CD4-positive, alpha-beta T cell (primary cell): Measurements from ENCODE around the gene PTPRS. TPM values are rescaled to one million over a fixed set of nuclear protein-coding genes. Genes with fewer than 3 reads are reported as not detected.

ENCODE experiments used
- ATAC-seq: fragments of 200-7000 bp; cut with Tn5 transposase; one replicate; pipeline ENCODE4 v1.10.0; 2022; ENCODE audit warnings: mild to moderate bottlenecking; ENCODE audit not compliant: poor library complexity
- CTCF ChIA-PET: fragments of 350-600 bp; sonication (Branson Sonifier 250); formaldehyde crosslinking; loops from one replicate; lab custom pipeline; 2021; ENCODE audit warnings: antibody characterized with exemption, inconsistent platforms; lab: Charles Lee
- POLR2A ChIA-PET: fragments of 350-600 bp; sonication (Branson Sonifier 250); formaldehyde crosslinking; loops from one replicate; lab custom pipeline; 2021; ENCODE audit warnings: antibody characterized with exemption, inconsistent platforms; lab: Charles Lee
- DNase-seq, 14 experiments: peaks; one replicate each; pipeline ENCODE4 v3.0.0-alpha.2; 2013 to 2020; ENCODE audit warnings: mixed read lengths in 2 of 14
- H3K27ac ChIP-seq, 2 donors: one replicate each; pipeline versions ENCODE4 v1.5.1 to v1.7.0; 2013; ENCODE audit warnings: low read length in 2 of 2, low read depth in 1 of 2, mild to moderate bottlenecking in 1 of 2
- H3K27me3 ChIP-seq, 2 experiments: 1 replicate in 1 of 2; 2 replicates in 1 of 2; pipeline versions ENCODE4 v1.6.1 to v1.7.0; 2013; ENCODE audit warnings: low read length in 2 of 2, control low read depth in 1 of 2, mild to moderate bottlenecking in 1 of 2, moderate library complexity in 1 of 2; ENCODE audit not compliant: insufficient read depth in 2 of 2, control insufficient read depth in 1 of 2
- H3K36me3 ChIP-seq: one replicate; pipeline ENCODE4 v1.6.1; 2013; ENCODE audit warnings: low read length, control low read depth; ENCODE audit not compliant: insufficient read depth
- H3K4me1 ChIP-seq: one replicate; pipeline ENCODE4 v1.6.1; 2013; ENCODE audit warnings: low read length, control low read depth; ENCODE audit not compliant: insufficient read depth
- H3K4me3 ChIP-seq: one replicate; pipeline ENCODE4 v1.5.1; 2013; ENCODE audit warnings: mild to moderate bottlenecking, low read length, moderate library complexity
- H3K9me3 ChIP-seq, 2 experiments: 1 replicate in 1 of 2; 2 replicates in 1 of 2; pipeline versions ENCODE4 v1.6.1 to v1.7.0; 2013; ENCODE audit warnings: low read length in 2 of 2, mild to moderate bottlenecking in 2 of 2, control low read depth in 1 of 2, moderate library complexity in 1 of 2; ENCODE audit not compliant: control insufficient read depth in 1 of 2, insufficient read depth in 1 of 2
- H3K27ac Mint-ChIP-seq: one replicate; pipeline ENCODE4 v1.8.0; 2020; ENCODE audit warnings: mixed read lengths
- H3K27me3 Mint-ChIP-seq: one replicate; pipeline ENCODE4 v1.8.0; 2021; ENCODE audit warnings: mixed read lengths
- H3K36me3 Mint-ChIP-seq: one replicate; pipeline ENCODE4 v1.8.0; 2021; ENCODE audit warnings: low read depth, mixed read lengths
- H3K4me1 Mint-ChIP-seq: one replicate; pipeline ENCODE4 v1.8.0; 2021; ENCODE audit warnings: low read depth, mixed read lengths
- H3K4me3 Mint-ChIP-seq: one replicate; pipeline ENCODE4 v1.8.0; 2020; ENCODE audit warnings: mild to moderate bottlenecking, mixed read lengths
- H3K9me3 Mint-ChIP-seq: one replicate; pipeline ENCODE4 v1.8.0; 2020; ENCODE audit warnings: mixed read lengths
- intact Hi-C, 2 experiments: fragments of 100-400 bp; cut with DNase I in 1 of 2; cut with micrococcal nuclease in 1 of 2; formaldehyde crosslinking; loops; one replicate each; pipeline versions ENCODE4 v1.15.1 to v1.9.0; 2023 to 2025; cut with DNase I, micrococcal nuclease
- total RNA-seq, 174 experiments: library from RNA in 2 of 174; stranded (reverse) in 2 of 174; gene quantifications; one replicate each; pipeline ENCODE4 v1.2.3 and lab custom pipeline; 2021 to 2026
- TF ChIP-seq, protein P1 (sequence below): fragments of 200-600 bp; IDR thresholded peaks from one replicate; pipeline ENCODE4 v1.8.0; 2022; ENCODE audit warnings: antibody characterized with exemption, mild to moderate bottlenecking

Gene PTPRS
- total RNA-seq, 2 experiments from 2014 or later: 5.3 to 6.3 TPM

DNA sequence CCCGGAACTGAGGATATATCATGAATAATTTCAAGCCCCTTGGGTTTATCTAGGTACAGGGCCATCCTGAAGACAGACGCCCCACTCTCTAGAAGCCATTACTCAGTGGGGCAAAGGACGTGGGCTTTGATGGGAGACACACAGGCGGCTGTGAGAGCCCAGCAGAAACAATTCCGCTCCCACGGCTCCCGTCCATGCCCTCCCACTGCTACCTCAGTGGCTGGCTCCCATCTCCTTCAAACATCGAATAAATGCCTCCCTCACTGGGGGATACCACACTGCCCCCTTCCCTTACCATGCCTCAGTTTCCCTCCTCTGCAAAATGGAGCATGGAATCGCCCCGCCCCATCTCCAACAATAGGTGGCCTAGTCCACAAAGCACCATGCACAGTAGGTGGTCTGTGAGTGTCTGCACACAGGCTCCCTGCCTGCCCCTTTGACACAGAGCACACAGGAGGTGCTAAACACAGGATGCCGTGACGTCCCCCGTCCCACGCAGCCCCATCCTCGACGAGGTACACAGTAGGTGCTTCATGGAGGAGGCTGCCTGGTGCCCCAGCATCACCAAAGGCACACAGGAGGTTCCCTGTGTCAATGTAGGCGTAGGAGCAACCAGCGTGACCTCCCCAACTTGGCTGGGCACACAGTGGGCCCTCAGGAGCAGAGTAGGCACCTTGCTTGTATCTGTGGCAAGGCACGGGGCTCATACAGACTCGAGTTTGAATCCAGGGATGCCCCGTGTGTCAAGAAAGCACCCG, 46.0 kb downstream of the PTPRS start:
- TF ChIP-seq, protein P1, sequence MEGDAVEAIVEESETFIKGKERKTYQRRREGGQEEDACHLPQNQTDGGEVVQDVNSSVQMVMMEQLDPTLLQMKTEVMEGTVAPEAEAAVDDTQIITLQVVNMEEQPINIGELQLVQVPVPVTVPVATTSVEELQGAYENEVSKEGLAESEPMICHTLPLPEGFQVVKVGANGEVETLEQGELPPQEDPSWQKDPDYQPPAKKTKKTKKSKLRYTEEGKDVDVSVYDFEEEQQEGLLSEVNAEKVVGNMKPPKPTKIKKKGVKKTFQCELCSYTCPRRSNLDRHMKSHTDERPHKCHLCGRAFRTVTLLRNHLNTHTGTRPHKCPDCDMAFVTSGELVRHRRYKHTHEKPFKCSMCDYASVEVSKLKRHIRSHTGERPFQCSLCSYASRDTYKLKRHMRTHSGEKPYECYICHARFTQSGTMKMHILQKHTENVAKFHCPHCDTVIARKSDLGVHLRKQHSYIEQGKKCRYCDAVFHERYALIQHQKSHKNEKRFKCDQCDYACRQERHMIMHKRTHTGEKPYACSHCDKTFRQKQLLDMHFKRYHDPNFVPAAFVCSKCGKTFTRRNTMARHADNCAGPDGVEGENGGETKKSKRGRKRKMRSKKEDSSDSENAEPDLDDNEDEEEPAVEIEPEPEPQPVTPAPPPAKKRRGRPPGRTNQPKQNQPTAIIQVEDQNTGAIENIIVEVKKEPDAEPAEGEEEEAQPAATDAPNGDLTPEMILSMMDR: no peak
- Mint-ChIP-seq H3K4me1 (peaks cover 10% of the 10 kb centered on the region), H3K9me3 (peaks cover 3% of the 10 kb centered on the region), H3K4me3 (peak overlapping the region; percentile 76), H3K27ac (no peak overlapping the region), H3K36me3 (no peaks in the 10 kb centered on the region), H3K27me3 (peaks cover 8% of the 10 kb centered on the region)
- Histone ChIP-seq H3K4me1 (peaks cover 21% of the 10 kb centered on the region), H3K27me3 (peaks cover 16 to 18% of the 10 kb centered on the region in 2 experiments), H3K27ac (no peak overlapping the region), H3K4me3 (no peak overlapping the region), H3K36me3 (no peaks in the 10 kb centered on the region), H3K9me3 (peaks cover 0 to 34% of the 10 kb centered on the region in 2 experiments)
- ChIA-PET POLR2A (no interaction called here), CTCF (no interaction called here)
- ATAC-seq (no peak), DNase-seq (no peak)
- intact Hi-C loops: no loop called here

DNA sequence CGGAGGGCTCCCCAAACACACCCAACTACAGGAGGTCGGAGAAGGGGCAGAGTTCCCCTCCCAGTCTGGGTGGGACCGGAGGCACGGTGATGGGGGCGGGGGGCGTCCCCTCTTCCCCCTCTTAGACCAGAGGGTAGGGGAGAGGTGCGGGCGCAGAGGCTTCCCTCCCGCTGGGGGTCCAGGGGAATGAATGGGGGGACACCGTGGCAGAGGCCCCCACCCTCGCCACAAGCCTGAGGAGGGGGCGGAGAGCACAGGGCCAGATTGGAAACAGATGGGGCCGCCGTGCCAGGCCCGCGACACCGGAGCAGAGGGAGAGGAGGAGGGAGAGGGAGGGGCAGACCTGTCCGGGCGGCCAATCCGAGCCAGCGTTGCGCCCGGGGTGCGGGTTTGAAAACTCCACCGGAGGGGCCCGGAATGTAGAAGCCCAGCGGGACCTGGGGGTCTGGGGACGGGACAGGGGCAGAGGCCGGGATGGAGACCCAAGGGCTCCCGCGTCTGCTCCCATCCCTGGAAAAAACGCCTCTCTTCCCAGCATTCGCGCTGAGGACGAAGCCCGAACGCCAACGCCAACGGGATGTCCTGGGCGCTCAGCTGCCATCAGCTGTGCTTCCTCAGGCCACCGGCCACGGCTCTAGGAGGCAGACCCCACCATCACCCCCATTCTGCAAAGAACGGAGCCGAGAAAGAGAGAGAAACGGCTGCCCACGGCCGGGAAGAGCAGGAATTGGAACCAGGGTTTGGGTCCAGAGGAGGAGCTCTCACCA, 46.8 kb downstream of the PTPRS start:
- peaks cover 0 to 30% of the 10 kb centered on the region in 2 experiments for H3K9me3 ChIP-seq
- intact Hi-C loops: no loop called here
- H3K36me3 Mint-ChIP-seq: no peaks in the 10 kb centered on the region
- peaks cover 16 to 18% of the 10 kb centered on the region in 2 experiments for H3K27me3 ChIP-seq
- H3K4me1 Mint-ChIP-seq: peaks cover 10% of the 10 kb centered on the region
- H3K4me3 ChIP-seq: peak overlapping the region; percentile 56
- peaks cover 16% of the 10 kb centered on the region for H3K27me3 Mint-ChIP-seq
- peak overlapping the region; percentile 79 for H3K4me3 Mint-ChIP-seq
- CTCF ChIA-PET: interaction anchor here (1.0 kb wide), 1 partner anchor 15 kb away, joined by 3 read pairs; no protein-coding TSS in a partner anchor
- H3K9me3 Mint-ChIP-seq: no peaks in the 10 kb centered on the region
- peaks cover 21% of the 10 kb centered on the region for H3K4me1 ChIP-seq
- TF ChIP-seq, protein P1: no peak
- H3K27ac ChIP-seq: no peak overlapping the region
- no peaks in the 10 kb centered on the region for H3K36me3 ChIP-seq
- peak; percentile 22 for ATAC-seq
- no peak overlapping the region for H3K27ac Mint-ChIP-seq
- POLR2A ChIA-PET: no interaction called here
- peak in 4 of 14 experiments; percentile 2 to 32 (median 14) for DNase-seq

DNA sequence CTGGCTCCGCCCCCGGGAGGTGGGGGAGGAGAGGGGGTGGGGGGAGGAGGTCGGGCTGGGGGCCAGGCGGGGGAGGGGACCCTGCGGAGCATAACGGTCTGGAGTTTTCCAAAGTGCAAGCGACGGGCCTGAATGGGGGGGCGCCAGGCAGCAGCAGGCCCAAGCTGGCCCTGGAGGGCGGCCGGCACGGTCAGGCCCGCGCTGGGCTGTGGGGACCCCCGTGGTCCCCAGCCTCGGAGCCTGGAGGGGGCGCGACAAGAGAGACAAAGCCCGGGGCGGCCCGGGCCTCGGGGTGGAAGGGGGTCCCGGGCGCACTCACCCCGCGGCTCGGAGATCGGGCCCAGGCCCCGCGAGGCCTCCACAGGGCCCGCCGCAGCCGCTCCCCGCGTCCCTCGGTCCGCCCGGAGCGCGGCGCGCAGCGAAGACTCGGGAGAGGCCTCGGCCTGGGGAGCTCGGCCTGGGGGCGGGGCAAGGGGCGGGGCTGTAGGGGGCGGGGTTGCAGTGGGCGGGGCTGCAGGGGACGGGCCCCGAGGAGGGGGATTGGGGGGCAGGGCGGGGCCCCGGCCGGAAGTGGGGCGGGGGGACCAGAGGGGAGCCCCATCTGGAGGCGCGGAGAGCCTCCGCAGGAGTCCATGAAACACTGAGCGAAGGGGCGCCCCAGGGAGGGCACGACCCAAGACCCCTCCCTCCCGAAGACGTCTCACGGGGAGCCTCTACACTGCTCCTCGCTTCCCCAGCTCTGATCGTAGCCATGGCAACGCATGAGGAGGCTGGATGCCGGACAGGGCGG, 47.6 kb downstream of the PTPRS start:
- intact Hi-C loops: no loop called here
- Mint-ChIP-seq H3K9me3 (no peaks in the 10 kb centered on the region), H3K27me3 (peaks cover 16% of the 10 kb centered on the region), H3K36me3 (no peaks in the 10 kb centered on the region), H3K27ac (no peak overlapping the region), H3K4me3 (peak overlapping the region; percentile 79), H3K4me1 (peaks cover 10% of the 10 kb centered on the region)
- no peaks in the 10 kb centered on the region for H3K36me3 ChIP-seq
- ChIA-PET POLR2A (no interaction called here), CTCF (interaction anchor here (1.0 kb wide), 1 partner anchor 14 kb away, joined by 3 read pairs; no protein-coding TSS in a partner anchor)
- H3K4me1 ChIP-seq: peaks cover 21% of the 10 kb centered on the region
- H3K27ac ChIP-seq: no peak overlapping the region
- TF ChIP-seq, protein P1: no peak
- peaks cover 0 to 23% of the 10 kb centered on the region in 2 experiments for H3K9me3 ChIP-seq
- H3K27me3 ChIP-seq: peaks cover 16 to 18% of the 10 kb centered on the region in 2 experiments
- ATAC-seq (peak; percentile 77), DNase-seq (peak; percentile 25 to 77 (median 50))
- H3K4me3 ChIP-seq: peak overlapping the region; percentile 56
